Fibroblast of skin of right biceps (primary cell): Measurements from ENCODE around the gene FABP3.

Source experiments
- DNase-seq: peaks from one replicate; pipeline ENCODE4 v3.0.0-alpha.2; 2013

The FABP3 gene

GRCh38 chr1:31373056-31373896, at the start of gene FABP3:
Gene FABP3 (minus strand): TSS chr1:31373076. CDS start chr1:31373014, 62 bp downstream.
- peak; percentile 49 for DNase-seq

- DNase-seq: peak; percentile 17
These were observed 48.6 kb upstream of the FABP3 start for GRCh38 chr1:31421371-31422040.

GRCh38 chr1:31420716-31421115, 47.8 kb upstream of the FABP3 start:
- DNase-seq: no peak

GRCh38 chr1:31418626-31419323, 45.9 kb upstream of the FABP3 start:
- DNase-seq: no peak

GRCh38 chr1:31417148-31417547, 44.3 kb upstream of the FABP3 start:
- no peak for DNase-seq

- no peak for DNase-seq
These were observed 43.3 kb upstream of the FABP3 start for GRCh38 chr1:31416101-31416736.

GRCh38 chr1:31415658-31416057, 42.8 kb upstream of the FABP3 start:
- no peak for DNase-seq

- no peak for DNase-seq
These were observed 42.1 kb upstream of the FABP3 start for GRCh38 chr1:31414980-31415370.

GRCh38 chr1:31413405-31414001, 40.6 kb upstream of the FABP3 start:
- DNase-seq: peak; percentile 23

GRCh38 chr1:31412732-31413404, 40.0 kb upstream of the FABP3 start, which contains the start of gene SERINC2:
Gene SERINC2 (plus strand): TSS chr1:31413213. CDS start chr1:31413266, 53 bp downstream.
- DNase-seq: no peak

- no peak for DNase-seq
These were observed 39.3 kb upstream of the FABP3 start for GRCh38 chr1:31412205-31412604.

- peak; percentile 42 for DNase-seq
These were observed 38.0 kb upstream of the FABP3 start for GRCh38 chr1:31410871-31411270.

- DNase-seq: no peak
These were observed 37.3 kb upstream of the FABP3 start for GRCh38 chr1:31409946-31410858.

- DNase-seq: no peak
These were observed 36.0 kb upstream of the FABP3 start for GRCh38 chr1:31408788-31409318.

- DNase-seq: no peak
These were observed 34.3 kb upstream of the FABP3 start for GRCh38 chr1:31407029-31407626.

GRCh38 chr1:31405578-31406245, 32.8 kb upstream of the FABP3 start:
- no peak for DNase-seq

- DNase-seq: no peak
These were observed 28.4 kb upstream of the FABP3 start for GRCh38 chr1:31401241-31401640.

- peak; percentile 81 for DNase-seq
These were observed 27.5 kb upstream of the FABP3 start for GRCh38 chr1:31400393-31400792.

GRCh38 chr1:31399976-31400375, 27.1 kb upstream of the FABP3 start:
- DNase-seq: peak; percentile 51

GRCh38 chr1:31398246-31398645, 25.4 kb upstream of the FABP3 start:
- DNase-seq: no peak
